H4 (cell line): ENCODE measurements around the gene MTAP. TPM values are rescaled to one million over a fixed set of nuclear protein-coding genes. Genes with fewer than 3 reads are reported as not detected.

Experiments used
- DNase-seq: peaks from one replicate; pipeline ENCODE4 v3.0.0-alpha.2; 2015; ENCODE audit warnings: low spot score
- total RNA-seq: library from RNA; depleted of rRNA; stranded (reverse); fragments of >200 nt; shearing (Covaris generic); gene quantifications from 2 replicates; pipeline ENCODE4 v1.2.3, GENCODE V29; 2014

The MTAP gene
- total RNA-seq, 1 experiment from 2014 or later, result not detected

- DNase-seq, result no peak
Measured at GRCh38 chr9:21852754-21853153, 50.3 kb downstream of the MTAP start.

GRCh38 chr9:21853414-21853813 lies 51.0 kb downstream of the MTAP start:
- DNase-seq, result no peak

GRCh38 chr9:21854119-21854518 lies 51.7 kb downstream of the MTAP start:
- DNase-seq, result no peak

GRCh38 chr9:21854594-21854993 lies 52.2 kb downstream of the MTAP start:
- DNase-seq, result no peak

GRCh38 chr9:21856301-21857094 lies 54.1 kb downstream of the MTAP start:
- DNase-seq, result no peak

GRCh38 chr9:21862871-21863270 lies 60.4 kb downstream of the MTAP start:
- no peak for DNase-seq

GRCh38 chr9:21864505-21864904 lies 62.1 kb downstream of the MTAP start:
- DNase-seq, result no peak

GRCh38 chr9:21866302-21866701 lies 63.9 kb downstream of the MTAP start:
- no peak for DNase-seq

- DNase-seq, result no peak
Measured at GRCh38 chr9:21871256-21871975, 69.0 kb downstream of the MTAP start.

- no peak for DNase-seq
Measured at GRCh38 chr9:21872696-21873095, 70.3 kb downstream of the MTAP start.

GRCh38 chr9:21873540-21874221 lies 71.2 kb downstream of the MTAP start:
- no peak for DNase-seq

- DNase-seq, result no peak
Measured at GRCh38 chr9:21875893-21876292, 73.5 kb downstream of the MTAP start.

GRCh38 chr9:21883642-21884041 lies 81.2 kb downstream of the MTAP start:
- no peak for DNase-seq

- no peak for DNase-seq
Measured at GRCh38 chr9:21889673-21890072, 87.2 kb downstream of the MTAP start.

- no peak for DNase-seq
Measured at GRCh38 chr9:21890696-21891095, 88.3 kb downstream of the MTAP start.

GRCh38 chr9:21901546-21901945 lies 99.1 kb downstream of the MTAP start:
- DNase-seq, result no peak

GRCh38 chr9:21902136-21902535 lies 99.7 kb downstream of the MTAP start:
- no peak for DNase-seq

GRCh38 chr9:21903380-21903965 lies 101.0 kb downstream of the MTAP start:
- no peak for DNase-seq

- no peak for DNase-seq
Measured at GRCh38 chr9:21904371-21904770, 101.9 kb downstream of the MTAP start.

GRCh38 chr9:21904776-21905175 lies 102.3 kb downstream of the MTAP start:
- DNase-seq, result no peak

GRCh38 chr9:21906213-21906612 lies 103.8 kb downstream of the MTAP start:
- DNase-seq, result no peak

- no peak for DNase-seq
Measured at GRCh38 chr9:21906881-21907280, 104.4 kb downstream of the MTAP start.
